GM12878 (cell line): Measurements from ENCODE around the gene ZSCAN18. TPM values are rescaled to one million over a fixed set of nuclear protein-coding genes. Genes with fewer than 3 reads are reported as not detected.

ENCODE experiments used
- ATAC-seq: fragments of 200-7000 bp; cut with Tn5 transposase; 3 replicates; pipeline ENCODE4 v1.9.1; 2020; ENCODE audit warnings: mild to moderate bottlenecking, moderate library complexity
- BruUV-seq: library from RNA; stranded (reverse); fragments of 400-500 nt; replicated peaks from 2 replicates; lab custom pipeline; 2021; lab: Mats Ljungman, UMichigan
- CTCF ChIA-PET: fragments of 300-600 bp; sonication (Branson Sonifier 250); formaldehyde crosslinking; extraction: SDS; loops from one replicate; lab custom pipeline; 2021; ENCODE audit warnings: inconsistent platforms; lab: Yijun Ruan, JAX
- POLR2A ChIA-PET: fragments of 350-600 bp; formaldehyde crosslinking; extraction: SDS; loops from one replicate; lab custom pipeline; 2021; ENCODE audit warnings: inconsistent platforms; lab: Charles Lee
- RAD21 ChIA-PET: fragments of 300-600 bp; sonication (Branson Sonifier 250); formaldehyde crosslinking; loops from one replicate; lab custom pipeline; 2023; ENCODE audit warnings: antibody characterized with exemption; ENCODE audit not compliant: unreplicated experiment; lab: Charles Lee
- SMC1A ChIA-PET: fragments of 300-600 bp; sonication (Branson Sonifier 250); formaldehyde crosslinking; loops from one replicate; lab custom pipeline; 2023; ENCODE audit not compliant: unreplicated experiment, uncharacterized antibody; lab: Charles Lee
- DNase-seq: peaks from one replicate; pipeline ENCODE4 v3.0.0-alpha.2; 2011; ENCODE audit warnings: low read depth, low spot score
- FAIRE-seq: peaks from 3 replicates; lab custom pipeline; 2011; peaks lifted over from hg19 to GRCh38; lab: Jason Lieb, UNC
- H2AFZ ChIP-seq: 2 replicates; pipeline ENCODE4 v1.6.0; 2011; ENCODE audit warnings: low read depth, low read length, control low read depth; ENCODE audit not compliant: control insufficient read depth
- H3K27ac ChIP-seq: 2 replicates; pipeline ENCODE4 v1.5.1; 2011; ENCODE audit warnings: control low read depth; ENCODE audit not compliant: control insufficient read depth, insufficient read depth
- H3K27me3 ChIP-seq, 2 experiments: replicated peaks in 1 of 2; 2 replicates each; pipeline versions ENCODE4 v1.6.0 to v1.6.1; 2011; ENCODE audit warnings: low read length in 1 of 2; ENCODE audit not compliant: control insufficient read depth in 2 of 2, insufficient read depth in 2 of 2
- H3K36me3 ChIP-seq, 2 experiments: 2 replicates each; pipeline ENCODE4 v1.5.1; 2011; ENCODE audit warnings: low read length in 1 of 2; ENCODE audit not compliant: control insufficient read depth in 2 of 2, insufficient read depth in 2 of 2
- H3K4me1 ChIP-seq: 2 replicates; pipeline ENCODE4 v1.6.1; 2011; ENCODE audit warnings: mild to moderate bottlenecking, low read length, moderate library complexity, mixed read lengths; ENCODE audit not compliant: control insufficient read depth, insufficient read depth
- H3K4me2 ChIP-seq: 2 replicates; pipeline ENCODE4 v1.6.0; 2011; ENCODE audit warnings: control low read depth; ENCODE audit not compliant: control insufficient read depth, insufficient read depth
- H3K4me3 ChIP-seq: fragments of 200-600 bp; sonication (generic); 2 replicates; pipeline ENCODE4 v1.5.1; 2016
- H3K79me2 ChIP-seq: 2 replicates; pipeline ENCODE4 v1.6.0; 2011; ENCODE audit warnings: low read length; ENCODE audit not compliant: control insufficient read depth, insufficient read depth
- H3K9ac ChIP-seq: 2 replicates; pipeline ENCODE4 v1.8.0; 2011; ENCODE audit warnings: low read length, control low read depth, mixed read lengths; ENCODE audit not compliant: control insufficient read depth, insufficient read depth
- H3K9me3 ChIP-seq: replicated peaks from 3 replicates; pipeline ENCODE4 v1.5.1; 2011; ENCODE audit warnings: mild to moderate bottlenecking, low read length; ENCODE audit not compliant: control insufficient read depth, insufficient read depth
- H4K20me1 ChIP-seq: 2 replicates; pipeline ENCODE4 v1.6.0; 2011; ENCODE audit not compliant: control insufficient read depth, insufficient read depth
- BCL11A ChIP-seq: IDR thresholded peaks from 2 replicates; pipeline ENCODE4 v1.6.1; 2011; ENCODE audit warnings: low read depth, low read length
- BCLAF1 ChIP-seq: fragments of 450-650 bp; IDR thresholded peaks from 2 replicates; pipeline ENCODE4 v1.6.1; 2017; ENCODE audit warnings: antibody characterized with exemption, mild to moderate bottlenecking, moderate library complexity
- BHLHE40 ChIP-seq, 2 experiments: fragments of 450-650 bp in 1 of 2; IDR thresholded peaks; 2 replicates each; pipeline ENCODE4 v1.6.1; 2011 to 2017; ENCODE audit warnings: low read depth in 2 of 2, borderline replicate concordance in 1 of 2, improper control_type of control experiment in 1 of 2, low read length in 1 of 2, mild to moderate bottlenecking in 1 of 2
- CBX3 ChIP-seq: fragments of 200-600 bp; sonication (generic); IDR thresholded peaks from 2 replicates; pipeline ENCODE4 v1.6.1; 2016; ENCODE audit warnings: low read depth, borderline replicate concordance
- DPF2 ChIP-seq: fragments of 450-650 bp; IDR thresholded peaks from 2 replicates; pipeline ENCODE4 v1.6.1; 2017; ENCODE audit warnings: mild to moderate bottlenecking
- FOXM1 ChIP-seq: IDR thresholded peaks from 2 replicates; pipeline ENCODE4 v1.6.1; 2012; ENCODE audit warnings: low read depth, mild to moderate bottlenecking, inconsistent platforms, low read length, moderate library complexity
- MEF2B ChIP-seq: fragments of 450-650 bp; IDR thresholded peaks from 2 replicates; pipeline ENCODE4 v1.6.1; 2018; ENCODE audit warnings: mild to moderate bottlenecking, moderate library complexity; ENCODE audit not compliant: partially characterized antibody, poor library complexity, severe bottlenecking
- SRF ChIP-seq, 2 experiments: IDR thresholded peaks; 2 replicates each; pipeline ENCODE4 v1.6.1; 2011; ENCODE audit warnings: low read depth in 2 of 2, low read length in 2 of 2, mild to moderate bottlenecking in 1 of 2, moderate library complexity in 1 of 2
- TARDBP ChIP-seq: IDR thresholded peaks from 2 replicates; pipeline ENCODE4 v1.6.1; 2016; ENCODE audit warnings: borderline replicate concordance
- TCF7 ChIP-seq: IDR thresholded peaks from 2 replicates; pipeline ENCODE4 v1.6.1; 2014; ENCODE audit warnings: antibody characterized with exemption, borderline replicate concordance
- ZBTB4 ChIP-seq: fragments of 450-650 bp; formaldehyde crosslinking; IDR thresholded peaks from 2 replicates; pipeline ENCODE4 v1.4.0; 2022; ENCODE audit warnings: mild to moderate bottlenecking, moderate library complexity
- WGBS: methylation state at CpG from one replicate; pipeline ENCODE4 v1.1.6; 2016; ENCODE audit warnings: low lambda C conversion rate; ENCODE audit not compliant: insufficient replicate concordance, insufficient coverage; ENCODE audit errors: missing lambda C conversion rate; 5-methylcytosine and 5-hydroxymethylcytosine counted together
- in situ Hi-C: fragments of 300-500 bp; cut with MboI; formaldehyde crosslinking; loops from 9 replicates; pipeline ENCODE4 v1.14.3; 2018; ENCODE audit warnings: mixed read lengths
- intact Hi-C: fragments of 100-400 bp; cut with micrococcal nuclease; formaldehyde crosslinking; loops from one replicate; pipeline ENCODE4 v1.14.2; 2022; ENCODE audit not compliant: unreplicated experiment
- polyA plus RNA-seq, 11 experiments: library from polyadenylated mRNA; depleted of rRNA in 4 of 11; unstranded in 6 of 11; stranded (reverse) in 5 of 11; fragments of >200 nt; fragmentation: Nextera tagmentation in 4 of 11; fragmentation: Illumina TruSeq in 1 of 11; extraction: Ambion mirVana in 4 of 11; extraction: Trizol in 1 of 11; gene quantifications; 1 replicate in 1 of 11; 2 replicates in 10 of 11; pipeline versions ENCODE4 v1.2.1 to v1.2.3, GENCODE V29; 2011 to 2016; ENCODE audit warnings: inconsistent platforms in 2 of 11, missing spikeins in 2 of 11, low read depth in 1 of 11
- total RNA-seq, 4 experiments: library from RNA; depleted of rRNA in 3 of 4; stranded (reverse); fragments of >200 nt in 3 of 4; fragmentation: Illumina TruSeq in 1 of 4; extraction: Trizol in 1 of 4; gene quantifications; 2 replicates each; pipeline versions ENCODE4 v1.2.1 to v1.2.3, GENCODE V29; 2013 to 2021

ZSCAN18 gene
- total and polyA plus RNA-seq, 10 of the 15 experiments (the other 5 are each of a cell fraction or from before 2014, with no cell fraction given), result 0.64 TPM; not detected in 8

- H3K9ac ChIP-seq, result no peak overlapping the region
- 45% methylated on average over 15 of the region's 15 CpGs for WGBS
- no peak for FAIRE-seq
- intact Hi-C loops (no loop called here), in situ Hi-C loops (no loop called here)
- no peaks in the 10 kb centered on the region for H3K36me3 ChIP-seq
- H3K27ac ChIP-seq, result no peak overlapping the region
- no peak overlapping the region for H3K4me2 ChIP-seq
- ATAC-seq, result no peak
- H3K79me2 ChIP-seq, result no peaks in the 10 kb centered on the region
- SMC1A ChIA-PET, result no interaction called here
- no peaks in the 10 kb centered on the region for H3K27me3 ChIP-seq
- RAD21 ChIA-PET, result no interaction called here
- no peak for TF ChIP-seq CBX3
- no peak for TF ChIP-seq DPF2
- no peak for TF ChIP-seq ZBTB4
- TF ChIP-seq TCF7, result no peak
- no peak for TF ChIP-seq BCLAF1
- no peak for TF ChIP-seq MEF2B
- TF ChIP-seq FOXM1, result no peak
- no peak for TF ChIP-seq SRF (IDR thresholded peaks at IDR 0.05; ENCODE audit: low read depth in 2 of 2, low read length in 2 of 2)
- no peak for TF ChIP-seq BHLHE40 (IDR thresholded peaks at IDR 0.05; ENCODE audit: borderline replicate concordance in 1 of 2, low read depth in 2 of 2, low read length in 1 of 2)
- TF ChIP-seq TARDBP, result no peak
- TF ChIP-seq BCL11A, result no peak
- no peaks in the 10 kb centered on the region for H3K4me1 ChIP-seq
- H3K4me3 ChIP-seq, result no peak overlapping the region
- CTCF ChIA-PET, result no interaction called here
- no peak for DNase-seq
- POLR2A ChIA-PET, result no interaction called here
- H4K20me1 ChIP-seq, result no peaks in the 10 kb centered on the region
- no TSS peak for BruUV-seq
- H2AFZ ChIP-seq, result no peak overlapping the region
- peaks cover 8% of the 10 kb centered on the region; the same call in 2 of the 3 replicates for H3K9me3 ChIP-seq
These were observed 30.7 kb downstream of the ZSCAN18 start for GRCh38 chr19:58067240-58067912.
